Measurements from ENCODE around the gene RIPOR3. TPM values are rescaled to one million over a fixed set of nuclear protein-coding genes. Genes with fewer than 3 reads are reported as not detected.

Gene RIPOR3
- polyA plus RNA-seq, 1 of the 3 experiments (the other 2 are of a cell fraction), result 1.2 TPM

DNA sequence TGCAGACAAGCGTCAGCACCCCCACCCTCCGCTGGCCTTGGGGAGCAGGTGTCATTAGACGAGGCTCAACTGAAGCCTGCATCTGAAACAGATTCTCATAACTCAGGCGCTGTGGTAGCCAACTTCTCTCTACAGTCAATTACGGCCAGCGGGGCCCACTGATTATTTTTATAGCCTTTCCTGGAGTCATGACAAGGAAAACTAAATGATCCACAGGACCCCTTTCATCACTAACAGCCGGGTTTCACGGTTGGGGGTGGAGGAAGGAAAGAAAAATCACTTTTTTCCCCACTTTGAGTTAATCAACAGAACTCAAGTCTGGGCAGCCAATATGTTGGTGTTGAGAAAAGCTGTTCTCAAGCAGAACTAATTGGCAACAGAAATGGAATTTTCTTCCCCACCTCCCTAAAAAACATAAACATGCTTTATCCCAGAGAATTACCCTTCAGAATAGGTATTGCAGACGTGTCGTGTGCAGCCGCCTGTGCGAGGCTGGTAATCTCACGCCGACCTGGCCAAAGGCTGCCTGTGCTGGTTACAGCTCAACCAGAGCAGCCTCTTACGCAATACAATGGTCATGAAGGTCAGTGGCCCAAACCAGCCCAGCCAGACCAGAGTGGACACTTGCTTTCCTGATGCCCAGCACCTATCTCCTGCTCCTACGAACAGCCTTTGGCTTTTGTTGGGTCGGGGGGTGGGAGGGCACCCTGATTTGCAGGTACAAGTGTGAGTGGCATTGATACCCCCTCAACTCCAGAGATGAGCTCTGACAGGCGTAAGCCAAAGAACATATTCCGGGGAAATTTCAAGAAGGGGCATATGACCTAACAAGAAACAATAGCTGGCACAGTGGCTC, 11.0 kb downstream of the RIPOR3 start:
- no peak overlapping the region for H3K4me2 ChIP-seq
- CTCF ChIA-PET, result interaction anchor here (1.3 to 1.5 kb wide), 4 partner anchors 11 to 114 kb away, joined by 3 to 5 read pairs (median 4); partner anchors contain the start of genes BCAS4 and RIPOR3
- H3K9ac ChIP-seq, result no peak overlapping the region
- peaks cover 0 to 6% of the 10 kb centered on the region in 2 experiments; a peak in 1 of 4 replicates for H3K4me1 ChIP-seq (ENCODE audit: control insufficient read depth in 1 of 2, insufficient read depth in 2 of 2, low read depth in 1 of 2, low read length in 1 of 2)
- POLR2A ChIA-PET, result interaction anchor here (1.8 kb wide), 1 partner anchor 9 kb away, joined by 5 read pairs; no protein-coding TSS in a partner anchor
- H3F3A ChIP-seq (replicated peaks; ENCODE audit: insufficient read depth), result no peaks in the 10 kb centered on the region
- no peaks in the 10 kb centered on the region for H3K9me2 ChIP-seq
- no peak for DNase-seq
- TF ChIP-seq GATA2 (CRISPR knock-in tag; IDR thresholded peaks at IDR 0.05), result no peak
- TF ChIP-seq, protein P1, sequence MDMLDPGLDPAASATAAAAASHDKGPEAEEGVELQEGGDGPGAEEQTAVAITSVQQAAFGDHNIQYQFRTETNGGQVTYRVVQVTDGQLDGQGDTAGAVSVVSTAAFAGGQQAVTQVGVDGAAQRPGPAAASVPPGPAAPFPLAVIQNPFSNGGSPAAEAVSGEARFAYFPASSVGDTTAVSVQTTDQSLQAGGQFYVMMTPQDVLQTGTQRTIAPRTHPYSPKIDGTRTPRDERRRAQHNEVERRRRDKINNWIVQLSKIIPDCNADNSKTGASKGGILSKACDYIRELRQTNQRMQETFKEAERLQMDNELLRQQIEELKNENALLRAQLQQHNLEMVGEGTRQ (IDR thresholded peaks at IDR 0.05; ENCODE audit: borderline replicate concordance, low read depth, low read length), result no peak
- TF ChIP-seq YY1 (IDR thresholded peaks at IDR 0.05; ENCODE audit: low read depth), result no peak
- no peak for TF ChIP-seq SIN3A (IDR thresholded peaks at IDR 0.05; ENCODE audit: borderline replicate concordance, low read depth, low read length)
- no peak for TF ChIP-seq NRF1 (IDR thresholded peaks at IDR 0.05; ENCODE audit: low read depth, low read length)
- TF ChIP-seq, protein P2, sequence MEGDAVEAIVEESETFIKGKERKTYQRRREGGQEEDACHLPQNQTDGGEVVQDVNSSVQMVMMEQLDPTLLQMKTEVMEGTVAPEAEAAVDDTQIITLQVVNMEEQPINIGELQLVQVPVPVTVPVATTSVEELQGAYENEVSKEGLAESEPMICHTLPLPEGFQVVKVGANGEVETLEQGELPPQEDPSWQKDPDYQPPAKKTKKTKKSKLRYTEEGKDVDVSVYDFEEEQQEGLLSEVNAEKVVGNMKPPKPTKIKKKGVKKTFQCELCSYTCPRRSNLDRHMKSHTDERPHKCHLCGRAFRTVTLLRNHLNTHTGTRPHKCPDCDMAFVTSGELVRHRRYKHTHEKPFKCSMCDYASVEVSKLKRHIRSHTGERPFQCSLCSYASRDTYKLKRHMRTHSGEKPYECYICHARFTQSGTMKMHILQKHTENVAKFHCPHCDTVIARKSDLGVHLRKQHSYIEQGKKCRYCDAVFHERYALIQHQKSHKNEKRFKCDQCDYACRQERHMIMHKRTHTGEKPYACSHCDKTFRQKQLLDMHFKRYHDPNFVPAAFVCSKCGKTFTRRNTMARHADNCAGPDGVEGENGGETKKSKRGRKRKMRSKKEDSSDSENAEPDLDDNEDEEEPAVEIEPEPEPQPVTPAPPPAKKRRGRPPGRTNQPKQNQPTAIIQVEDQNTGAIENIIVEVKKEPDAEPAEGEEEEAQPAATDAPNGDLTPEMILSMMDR (IDR thresholded peaks at IDR 0.05), result no peak
- TF ChIP-seq, protein P3, sequence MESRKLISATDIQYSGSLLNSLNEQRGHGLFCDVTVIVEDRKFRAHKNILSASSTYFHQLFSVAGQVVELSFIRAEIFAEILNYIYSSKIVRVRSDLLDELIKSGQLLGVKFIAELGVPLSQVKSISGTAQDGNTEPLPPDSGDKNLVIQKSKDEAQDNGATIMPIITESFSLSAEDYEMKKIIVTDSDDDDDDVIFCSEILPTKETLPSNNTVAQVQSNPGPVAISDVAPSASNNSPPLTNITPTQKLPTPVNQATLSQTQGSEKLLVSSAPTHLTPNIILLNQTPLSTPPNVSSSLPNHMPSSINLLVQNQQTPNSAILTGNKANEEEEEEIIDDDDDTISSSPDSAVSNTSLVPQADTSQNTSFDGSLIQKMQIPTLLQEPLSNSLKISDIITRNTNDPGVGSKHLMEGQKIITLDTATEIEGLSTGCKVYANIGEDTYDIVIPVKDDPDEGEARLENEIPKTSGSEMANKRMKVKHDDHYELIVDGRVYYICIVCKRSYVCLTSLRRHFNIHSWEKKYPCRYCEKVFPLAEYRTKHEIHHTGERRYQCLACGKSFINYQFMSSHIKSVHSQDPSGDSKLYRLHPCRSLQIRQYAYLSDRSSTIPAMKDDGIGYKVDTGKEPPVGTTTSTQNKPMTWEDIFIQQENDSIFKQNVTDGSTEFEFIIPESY (IDR thresholded peaks at IDR 0.05; ENCODE audit: borderline replicate concordance, low read depth), result no peak
- no peak for TF ChIP-seq MXI1 (IDR thresholded peaks at IDR 0.05; ENCODE audit: low read depth, low read length)
- TF ChIP-seq TAF1 (IDR thresholded peaks at IDR 0.05; ENCODE audit: borderline replicate concordance, low read depth, low read length), result no peak
- TF ChIP-seq, protein P4, sequence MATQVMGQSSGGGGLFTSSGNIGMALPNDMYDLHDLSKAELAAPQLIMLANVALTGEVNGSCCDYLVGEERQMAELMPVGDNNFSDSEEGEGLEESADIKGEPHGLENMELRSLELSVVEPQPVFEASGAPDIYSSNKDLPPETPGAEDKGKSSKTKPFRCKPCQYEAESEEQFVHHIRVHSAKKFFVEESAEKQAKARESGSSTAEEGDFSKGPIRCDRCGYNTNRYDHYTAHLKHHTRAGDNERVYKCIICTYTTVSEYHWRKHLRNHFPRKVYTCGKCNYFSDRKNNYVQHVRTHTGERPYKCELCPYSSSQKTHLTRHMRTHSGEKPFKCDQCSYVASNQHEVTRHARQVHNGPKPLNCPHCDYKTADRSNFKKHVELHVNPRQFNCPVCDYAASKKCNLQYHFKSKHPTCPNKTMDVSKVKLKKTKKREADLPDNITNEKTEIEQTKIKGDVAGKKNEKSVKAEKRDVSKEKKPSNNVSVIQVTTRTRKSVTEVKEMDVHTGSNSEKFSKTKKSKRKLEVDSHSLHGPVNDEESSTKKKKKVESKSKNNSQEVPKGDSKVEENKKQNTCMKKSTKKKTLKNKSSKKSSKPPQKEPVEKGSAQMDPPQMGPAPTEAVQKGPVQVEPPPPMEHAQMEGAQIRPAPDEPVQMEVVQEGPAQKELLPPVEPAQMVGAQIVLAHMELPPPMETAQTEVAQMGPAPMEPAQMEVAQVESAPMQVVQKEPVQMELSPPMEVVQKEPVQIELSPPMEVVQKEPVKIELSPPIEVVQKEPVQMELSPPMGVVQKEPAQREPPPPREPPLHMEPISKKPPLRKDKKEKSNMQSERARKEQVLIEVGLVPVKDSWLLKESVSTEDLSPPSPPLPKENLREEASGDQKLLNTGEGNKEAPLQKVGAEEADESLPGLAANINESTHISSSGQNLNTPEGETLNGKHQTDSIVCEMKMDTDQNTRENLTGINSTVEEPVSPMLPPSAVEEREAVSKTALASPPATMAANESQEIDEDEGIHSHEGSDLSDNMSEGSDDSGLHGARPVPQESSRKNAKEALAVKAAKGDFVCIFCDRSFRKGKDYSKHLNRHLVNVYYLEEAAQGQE (IDR thresholded peaks at IDR 0.05; ENCODE audit: low read depth, low read length), result no peak
- no peak for TF ChIP-seq RAD21 (IDR thresholded peaks at IDR 0.05; ENCODE audit: low read length)
- no peak for TF ChIP-seq POLR2AphosphoS5 (IDR thresholded peaks at IDR 0.05; ENCODE audit: low read depth, low read length)
- TF ChIP-seq SMC3 (IDR thresholded peaks at IDR 0.05; ENCODE audit: low read depth, low read length), result no peak
- TF ChIP-seq, protein P5, sequence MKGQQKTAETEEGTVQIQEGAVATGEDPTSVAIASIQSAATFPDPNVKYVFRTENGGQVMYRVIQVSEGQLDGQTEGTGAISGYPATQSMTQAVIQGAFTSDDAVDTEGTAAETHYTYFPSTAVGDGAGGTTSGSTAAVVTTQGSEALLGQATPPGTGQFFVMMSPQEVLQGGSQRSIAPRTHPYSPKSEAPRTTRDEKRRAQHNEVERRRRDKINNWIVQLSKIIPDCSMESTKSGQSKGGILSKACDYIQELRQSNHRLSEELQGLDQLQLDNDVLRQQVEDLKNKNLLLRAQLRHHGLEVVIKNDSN (IDR thresholded peaks at IDR 0.05; ENCODE audit: borderline replicate concordance, low read depth), result no peak
- TF ChIP-seq EP300 (IDR thresholded peaks at IDR 0.05; ENCODE audit: borderline replicate concordance in 1 of 2, low read depth in 1 of 2, low read length in 1 of 2), result no peak
- no peak for TF ChIP-seq RCOR1 (IDR thresholded peaks at IDR 0.05; ENCODE audit: low read length)
- H4K20me1 ChIP-seq (ENCODE audit: insufficient read depth), result no peaks in the 10 kb centered on the region
- H3K27ac ChIP-seq (ENCODE audit: low read depth in 2 of 2, low read length in 1 of 2), result no peak overlapping the region
- H3K36me3 ChIP-seq (replicated peaks in 1 of 2; ENCODE audit: control insufficient read depth in 1 of 2, insufficient read depth in 2 of 2, low read length in 1 of 2), result no peaks in the 10 kb centered on the region
- H3K9me3 ChIP-seq, result no peaks in the 10 kb centered on the region
- no peak overlapping the region for H3K4me3 ChIP-seq (ENCODE audit: low read depth in 2 of 2, low read length in 1 of 2)
- H3K27me3 ChIP-seq (ENCODE audit: insufficient read depth), result no peaks in the 10 kb centered on the region
- H2AFZ ChIP-seq (ENCODE audit: low read depth), result no peak overlapping the region
- WGBS (ENCODE audit: low lambda C conversion rate), result 89% methylated on average over 17 of the region's 19 CpGs
- no peaks in the 10 kb centered on the region for H3K79me2 ChIP-seq (ENCODE audit: insufficient read depth)

Data from SK-N-SH (cell line).